Activated T-cell treated with anti-CD3 and anti-CD28 coated beads, Interleukin-2, amount 50 U/mL, for 72 hours (primary cell): ENCODE results near the gene CHIC1. TPM values are rescaled to one million over a fixed set of nuclear protein-coding genes. Genes with fewer than 3 reads are reported as not detected.
"Not testable (repeated sequence)": the region's sequence is repeated elsewhere in the genome, so short reads cannot be mapped to it uniquely, and the experiment has no call there.

ENCODE experiments used
- ATAC-seq, 2 donors: fragments of 150-1000 bp; cut with Tn5 transposase; replicated peaks in 1 of 2; 2 replicates each; pipeline ENCODE4 v1.10.0; 2021; ENCODE audit warnings: moderate library complexity in 2 of 2, mild to moderate bottlenecking in 1 of 2
- DNase-seq, 2 donors: peaks; one replicate each; pipeline ENCODE4 v3.0.0; 2021 to 2022; ENCODE audit warnings: mixed read lengths in 1 of 2
- H3K27ac Mint-ChIP-seq: one replicate; pipeline ENCODE4 v1.8.0; 2022; ENCODE audit warnings: mild to moderate bottlenecking, moderate library complexity, mixed read lengths
- H3K27me3 Mint-ChIP-seq: one replicate; pipeline ENCODE4 v1.8.0; 2022; ENCODE audit warnings: low read depth, mixed read lengths
- H3K36me3 Mint-ChIP-seq, 2 donors: one replicate each; pipeline ENCODE4 v1.8.0; 2022; ENCODE audit warnings: mixed read lengths in 2 of 2, mild to moderate bottlenecking in 1 of 2; ENCODE audit not compliant: insufficient read depth in 2 of 2
- H3K4me1 Mint-ChIP-seq: one replicate; pipeline ENCODE4 v1.8.0; 2022; ENCODE audit warnings: low read depth, mixed read lengths
- H3K4me3 Mint-ChIP-seq, 2 donors: one replicate each; pipeline ENCODE4 v1.8.0; 2022; ENCODE audit warnings: mild to moderate bottlenecking in 2 of 2, mixed read lengths in 2 of 2, moderate library complexity in 2 of 2
- H3K9me3 Mint-ChIP-seq, 2 donors: one replicate each; pipeline ENCODE4 v1.8.0; 2022; ENCODE audit warnings: mixed read lengths in 2 of 2
- total RNA-seq, 2 donors: library from RNA; stranded (reverse); gene quantifications; one replicate each; pipeline ENCODE4 v1.2.3, GENCODE V29; 2022

Gene CHIC1
- 1 to 10 TPM; 6.0 to 6.4 TPM for total RNA-seq

- peaks cover 4% of the 10 kb centered on the region for H3K4me1 Mint-ChIP-seq
- DNase-seq (peak; percentile 65 to 74), ATAC-seq (peak; percentile 74 to 82)
- H3K27ac Mint-ChIP-seq = peak within 1 kb of the TSS; percentile 94
- H3K36me3 Mint-ChIP-seq = no peaks in the 10 kb centered on the region
- H3K9me3 Mint-ChIP-seq = no peaks in the 10 kb centered on the region
- peaks cover 6% of the 10 kb centered on the region for H3K27me3 Mint-ChIP-seq
- H3K4me3 Mint-ChIP-seq = peak within 1 kb of the TSS; percentile 88 to 98
Measured at GRCh38 chrX:73562984-73563737, at the start of gene CHIC1. TSS of gene CHIC1 (plus strand) at chrX:73563197. CDS start at chrX:73563285, 88 bp downstream.

DNA sequence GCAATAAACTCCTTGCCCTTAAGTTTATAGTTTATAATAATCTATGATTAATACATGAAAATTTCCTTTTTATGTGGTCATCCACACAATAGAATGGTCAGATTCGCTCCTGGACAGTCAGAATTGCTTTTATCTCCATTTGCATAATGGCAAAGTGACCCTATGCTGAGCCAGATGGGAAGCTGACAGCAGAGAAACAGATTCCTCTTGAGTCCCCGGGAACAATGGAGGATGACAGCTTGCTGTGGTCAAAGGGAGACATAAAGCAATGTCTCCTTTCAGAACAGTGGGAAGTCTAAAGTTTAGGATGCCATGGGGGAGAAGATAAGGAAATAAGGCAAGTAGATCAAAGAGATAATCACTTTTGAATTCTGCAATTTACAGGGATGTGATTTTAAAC lies 40.2 kb upstream of the CHIC1 start:
- H3K4me1 Mint-ChIP-seq, H3K4me3 Mint-ChIP-seq, ATAC-seq, H3K27me3 Mint-ChIP-seq, DNase-seq, H3K36me3 Mint-ChIP-seq, H3K27ac Mint-ChIP-seq, H3K9me3 Mint-ChIP-seq: not testable (repeated sequence)

DNA sequence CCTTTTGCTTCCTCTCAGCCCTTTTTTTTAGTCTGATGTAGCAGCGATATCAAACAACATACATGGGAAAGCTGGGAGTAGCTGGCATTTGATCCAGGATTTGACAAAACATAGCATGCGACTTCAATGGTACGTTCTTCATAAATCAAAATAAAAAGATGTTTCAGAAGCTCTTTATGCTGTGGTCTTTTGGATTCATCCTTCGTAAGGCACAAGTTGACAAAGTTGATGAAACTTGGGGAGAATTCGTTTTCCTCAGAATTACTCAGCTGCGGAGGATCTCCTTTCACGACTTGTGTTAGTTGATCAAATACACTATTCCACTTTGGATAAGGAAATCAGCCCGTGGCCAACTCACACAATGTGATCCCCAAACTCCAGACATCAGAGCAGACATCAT lies 38.1 kb upstream of the CHIC1 start:
- ATAC-seq (no peak), DNase-seq (no peak)
- no peaks in the 10 kb centered on the region for H3K4me1 Mint-ChIP-seq
- no peak overlapping the region for H3K4me3 Mint-ChIP-seq
- no peak overlapping the region for H3K27ac Mint-ChIP-seq
- H3K27me3 Mint-ChIP-seq = peaks cover 12% of the 10 kb centered on the region
- H3K9me3 Mint-ChIP-seq = peaks cover 4 to 7% of the 10 kb centered on the region in 2 donors
- peaks cover 2 to 5% of the 10 kb centered on the region in 2 donors for H3K36me3 Mint-ChIP-seq

DNA sequence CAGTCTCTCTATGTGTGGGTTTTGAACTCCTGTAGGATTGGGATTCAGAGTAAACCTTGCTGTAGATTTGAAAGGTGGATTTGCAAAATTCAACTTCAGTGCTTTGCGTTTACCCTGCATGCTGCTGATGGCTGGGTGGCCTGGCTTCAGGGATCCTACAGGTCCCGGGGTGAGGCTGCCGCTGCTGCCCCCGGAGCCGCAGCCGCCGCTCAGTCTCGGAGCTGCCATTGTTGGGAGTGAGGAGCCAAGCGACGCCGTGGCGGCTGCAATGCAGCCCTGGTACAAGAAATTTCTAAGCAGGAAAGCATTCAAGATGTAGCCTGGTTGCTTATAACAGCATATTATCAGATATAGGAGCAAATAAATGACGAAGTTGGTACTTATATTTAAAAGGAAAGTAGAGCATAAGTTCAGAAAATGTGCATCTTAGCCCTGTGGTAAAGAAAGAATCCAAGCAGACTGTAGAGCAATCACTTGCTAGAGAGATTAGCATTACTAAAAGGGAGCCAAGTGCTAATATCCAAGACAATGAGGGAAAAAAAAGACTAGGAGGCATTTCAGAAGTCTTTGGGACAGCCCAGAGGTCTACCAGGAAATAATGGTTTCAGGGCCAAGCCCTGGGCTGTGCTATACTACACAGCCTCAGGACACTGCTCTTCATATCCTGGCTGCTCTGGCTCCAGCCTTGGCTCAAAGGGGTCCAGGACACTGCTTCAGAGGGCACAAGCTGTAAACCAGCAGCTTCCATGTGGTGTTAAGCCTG lies 36.9 kb upstream of the CHIC1 start:
- Mint-ChIP-seq H3K4me1 (no peaks in the 10 kb centered on the region), H3K27me3 (peaks cover 16% of the 10 kb centered on the region), H3K36me3 (peaks cover 5 to 9% of the 10 kb centered on the region in 2 donors), H3K27ac (no peak overlapping the region), H3K4me3 (no peak overlapping the region), H3K9me3 (peaks cover 13% of the 10 kb centered on the region in 2 donors)
- DNase-seq (no peak), ATAC-seq (no peak)

GRCh38 chrX:73531655-73532054 lies 31.3 kb upstream of the CHIC1 start:
- peaks cover 27 to 31% of the 10 kb centered on the region in 2 donors for H3K9me3 Mint-ChIP-seq
- ATAC-seq, H3K27ac Mint-ChIP-seq, H3K4me1 Mint-ChIP-seq, DNase-seq, H3K4me3 Mint-ChIP-seq: not testable (repeated sequence)
- H3K36me3 Mint-ChIP-seq = peaks cover 20 to 25% of the 10 kb centered on the region in 2 donors
- peaks cover 19% of the 10 kb centered on the region for H3K27me3 Mint-ChIP-seq

DNA sequence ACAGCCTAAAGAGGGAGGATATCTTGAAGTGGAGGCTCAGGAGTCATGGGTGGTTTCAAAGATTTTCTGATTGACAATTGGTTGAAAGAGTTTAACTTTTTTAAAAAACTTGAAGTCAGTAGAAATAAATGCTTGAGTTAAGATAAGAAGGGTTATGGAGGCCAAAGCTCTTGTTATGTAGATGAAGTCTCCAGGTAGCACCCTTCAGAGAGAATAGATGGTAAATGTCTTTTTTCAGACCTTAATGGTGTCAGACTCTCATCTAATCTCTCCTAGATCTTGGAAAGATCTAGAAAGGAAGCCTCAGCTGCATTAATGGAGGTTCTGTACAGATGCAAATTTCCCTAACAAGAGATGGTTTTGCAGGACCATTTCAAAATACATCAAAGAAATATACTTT lies 6.8 kb upstream of the CHIC1 start:
- H3K4me1 Mint-ChIP-seq = no peaks in the 10 kb centered on the region
- no peak overlapping the region for H3K4me3 Mint-ChIP-seq
- DNase-seq (no peak), ATAC-seq (no peak)
- no peak overlapping the region for H3K27ac Mint-ChIP-seq
- H3K9me3 Mint-ChIP-seq = no peaks in the 10 kb centered on the region
- no peaks in the 10 kb centered on the region for H3K27me3 Mint-ChIP-seq
- H3K36me3 Mint-ChIP-seq = no peaks in the 10 kb centered on the region

GRCh38 chrX:73561801-73562200 lies 1.2 kb upstream of the CHIC1 start:
- peak overlapping the region; percentile 88 to 98 for H3K4me3 Mint-ChIP-seq
- H3K27ac Mint-ChIP-seq = no peak overlapping the region
- no peaks in the 10 kb centered on the region for H3K9me3 Mint-ChIP-seq
- H3K36me3 Mint-ChIP-seq = no peaks in the 10 kb centered on the region
- ATAC-seq = no peak
- H3K27me3 Mint-ChIP-seq = peaks cover 6% of the 10 kb centered on the region
- DNase-seq = no peak
- H3K4me1 Mint-ChIP-seq = peaks cover 4% of the 10 kb centered on the region

DNA sequence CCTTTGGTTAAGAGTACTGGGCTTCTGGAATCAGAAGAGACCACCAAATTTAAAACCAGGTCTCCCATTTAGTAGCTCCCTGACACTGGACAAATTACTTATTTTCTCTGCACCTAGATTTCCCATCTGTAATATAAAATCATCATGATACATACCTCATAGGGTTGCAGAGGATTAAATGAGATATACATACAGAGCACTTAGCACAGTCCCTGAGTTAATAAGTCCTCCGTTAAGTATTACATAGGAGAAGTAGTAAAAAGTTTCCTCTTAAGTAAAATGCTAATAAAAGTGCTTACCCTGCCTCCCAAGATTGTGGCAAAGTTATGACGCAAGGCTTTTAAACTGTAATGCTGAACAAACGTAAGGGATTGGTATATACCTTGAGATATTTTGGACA lies 539 bp upstream of the CHIC1 start:
- no peaks in the 10 kb centered on the region for H3K36me3 Mint-ChIP-seq
- DNase-seq = no peak
- peak overlapping the region; percentile 94 for H3K27ac Mint-ChIP-seq
- H3K27me3 Mint-ChIP-seq = peaks cover 6% of the 10 kb centered on the region
- peaks cover 4% of the 10 kb centered on the region for H3K4me1 Mint-ChIP-seq
- no peaks in the 10 kb centered on the region for H3K9me3 Mint-ChIP-seq
- no peak for ATAC-seq
- peak overlapping the region; percentile 88 to 98 for H3K4me3 Mint-ChIP-seq

GRCh38 chrX:73563738-73564068 lies 706 bp downstream of the CHIC1 start:
- peak overlapping the region; percentile 88 to 98 for H3K4me3 Mint-ChIP-seq
- H3K36me3 Mint-ChIP-seq = no peaks in the 10 kb centered on the region
- peaks cover 4% of the 10 kb centered on the region for H3K4me1 Mint-ChIP-seq
- peaks cover 6% of the 10 kb centered on the region for H3K27me3 Mint-ChIP-seq
- H3K27ac Mint-ChIP-seq = peak overlapping the region; percentile 94
- no peaks in the 10 kb centered on the region for H3K9me3 Mint-ChIP-seq
- peak; percentile 59 to 70 for ATAC-seq
- DNase-seq = no peak

- Mint-ChIP-seq H3K36me3 (peaks cover 0 to 5% of the 10 kb centered on the region in 2 donors), H3K4me1 (peaks cover 8% of the 10 kb centered on the region), H3K9me3 (peaks cover 0 to 1% of the 10 kb centered on the region in 2 donors), H3K4me3 (no peak overlapping the region), H3K27me3 (no peaks in the 10 kb centered on the region), H3K27ac (no peak overlapping the region)
- ATAC-seq = no peak
- no peak for DNase-seq
Measured at GRCh38 chrX:73577361-73577760, 14.4 kb downstream of the CHIC1 start.

DNA sequence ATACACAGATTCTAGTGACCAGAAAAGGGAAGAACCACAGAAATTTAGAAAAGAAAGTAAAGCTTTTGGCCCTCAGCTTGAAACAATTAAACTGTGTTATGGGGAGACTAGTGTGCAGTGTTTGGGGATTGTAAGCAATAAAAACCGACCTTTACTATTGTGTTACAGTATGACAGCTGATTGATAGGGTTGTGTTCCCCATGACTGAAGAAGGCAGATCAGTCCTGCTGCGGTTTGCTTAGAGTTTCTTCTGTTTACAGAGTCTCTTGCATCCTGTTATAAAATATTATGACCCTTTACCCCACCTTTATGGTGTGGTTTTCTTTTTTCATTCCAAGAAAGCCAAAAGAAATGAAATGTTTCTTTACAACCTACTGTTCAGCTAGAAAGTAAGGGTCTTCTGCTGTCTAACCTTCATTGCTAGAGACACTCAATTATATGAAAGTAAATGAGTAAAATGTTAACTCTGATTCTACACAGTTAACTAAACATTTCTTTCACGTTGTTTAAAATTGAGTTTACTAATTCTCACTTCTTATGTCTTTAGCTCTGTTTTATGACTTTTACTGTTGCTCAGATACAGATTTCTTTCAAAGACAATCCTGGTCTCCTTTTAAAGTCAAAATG lies 18.1 kb downstream of the CHIC1 start:
- Mint-ChIP-seq H3K27ac (no peak overlapping the region), H3K4me1 (peaks cover 8% of the 10 kb centered on the region), H3K4me3 (no peak overlapping the region), H3K9me3 (no peaks in the 10 kb centered on the region), H3K27me3 (no peaks in the 10 kb centered on the region), H3K36me3 (peaks cover 0 to 2% of the 10 kb centered on the region in 2 donors)
- no peak for DNase-seq
- peak in 1 of 2 donors; percentile 32 for ATAC-seq

GRCh38 chrX:73597758-73598157 lies 34.8 kb downstream of the CHIC1 start:
- DNase-seq, H3K4me1 Mint-ChIP-seq, H3K27ac Mint-ChIP-seq, ATAC-seq, H3K4me3 Mint-ChIP-seq, H3K9me3 Mint-ChIP-seq, H3K27me3 Mint-ChIP-seq: not testable (repeated sequence)
- H3K36me3 Mint-ChIP-seq = peaks cover 15 to 25% of the 10 kb centered on the region in 2 donors

DNA sequence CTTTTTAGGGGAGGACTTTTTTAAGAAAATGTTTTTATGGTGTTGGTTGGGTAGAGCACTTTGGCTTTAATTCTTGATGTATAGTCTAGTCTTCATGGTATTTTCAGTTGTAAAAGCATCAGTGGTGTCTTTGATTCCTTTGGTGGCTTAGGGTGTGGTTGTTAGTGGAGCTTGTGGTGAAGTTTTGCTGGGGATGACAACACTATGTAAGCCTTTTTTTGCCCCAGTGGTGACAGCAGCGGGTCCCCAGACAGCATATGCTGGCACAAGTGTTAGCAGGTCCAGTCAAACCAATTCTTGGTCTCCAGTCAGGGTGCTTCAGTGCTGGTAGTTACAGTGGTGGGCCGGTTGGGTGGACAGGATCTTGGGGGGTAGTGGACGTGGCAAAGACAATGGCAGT lies 52.0 kb downstream of the CHIC1 start:
- no peak overlapping the region for H3K4me3 Mint-ChIP-seq
- ATAC-seq (no peak), DNase-seq (no peak)
- peaks cover 8% of the 10 kb centered on the region for H3K27me3 Mint-ChIP-seq
- peaks cover 11 to 17% of the 10 kb centered on the region in 2 donors for H3K9me3 Mint-ChIP-seq
- H3K27ac Mint-ChIP-seq = no peak overlapping the region
- H3K4me1 Mint-ChIP-seq = no peaks in the 10 kb centered on the region
- H3K36me3 Mint-ChIP-seq = peaks cover 16 to 36% of the 10 kb centered on the region in 2 donors
